Colon (tissue), 2 donors: ENCODE data around the gene ITM2B.

Experiments used
- FAIRE-seq: peaks from 2 replicates; lab custom pipeline; 2012; peaks lifted over from hg19 to GRCh38; lab: Jason Lieb, UNC
- donor health status: control.
- donor health status: control.

ITM2B gene

DNA sequence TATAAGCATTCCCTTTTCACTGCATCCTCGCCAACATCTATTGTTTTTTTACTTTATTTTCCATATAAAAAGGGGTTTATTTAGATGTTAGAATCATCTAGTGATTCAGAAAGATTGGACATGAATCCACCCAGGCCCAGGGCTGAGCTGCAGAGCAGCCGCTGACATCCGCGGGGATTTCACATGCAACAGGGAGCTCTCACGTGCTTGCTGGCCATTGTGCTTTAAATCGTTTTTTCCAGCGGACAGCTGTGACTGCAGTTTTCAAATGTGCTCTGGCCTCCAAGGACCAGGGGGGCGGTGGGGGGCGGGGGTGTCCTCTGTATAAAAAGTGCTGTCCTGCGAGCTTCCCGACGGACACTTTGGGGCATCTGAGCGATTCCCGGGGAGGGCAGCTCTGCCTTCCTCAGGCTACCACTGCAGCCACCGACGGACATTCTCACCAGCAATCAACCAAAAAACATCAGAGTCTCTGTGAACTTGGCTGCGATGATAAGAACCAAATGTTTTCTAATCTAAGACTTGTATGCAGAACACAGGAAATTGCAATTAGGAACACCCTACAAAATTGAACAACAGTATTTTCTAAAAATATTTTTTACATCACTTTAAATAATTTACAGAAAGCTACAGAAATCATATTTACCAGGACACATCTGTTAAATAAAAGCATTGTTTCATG lies 83.1 kb downstream of the ITM2B start:
- no peak for FAIRE-seq

DNA sequence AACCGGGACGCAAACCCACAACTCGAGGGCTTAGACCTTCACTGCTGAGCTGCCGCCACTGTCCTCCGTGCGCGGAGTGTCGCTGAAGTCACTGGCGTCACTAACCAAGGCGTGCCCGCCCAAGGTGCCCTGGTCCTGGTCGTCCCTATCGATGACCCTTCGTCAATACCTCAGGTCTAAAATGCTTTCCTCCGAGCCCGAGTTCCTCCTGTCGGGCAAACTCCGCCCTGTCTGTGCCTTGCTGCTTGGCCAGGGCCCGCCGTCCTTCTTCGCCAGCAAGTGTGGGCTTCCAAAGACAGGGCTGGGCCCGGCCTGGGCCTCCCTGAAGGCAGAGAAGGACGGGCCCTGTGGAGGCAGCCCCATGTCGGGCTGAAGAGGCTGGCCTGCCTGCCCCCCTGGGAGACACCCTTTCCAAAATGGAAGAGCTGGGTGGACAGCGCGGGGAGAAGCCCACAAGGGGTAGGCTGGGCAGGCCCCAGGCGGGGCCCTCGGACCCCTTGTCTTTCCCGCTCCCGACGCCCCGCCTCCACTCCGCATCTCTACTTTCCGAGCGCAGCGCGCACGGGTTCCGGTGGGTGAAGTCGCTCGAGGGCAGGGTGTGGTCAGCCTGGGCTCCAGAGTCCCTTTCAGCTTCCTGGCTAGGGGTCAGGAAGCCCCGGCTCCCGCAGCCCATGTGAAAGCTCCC lies 84.0 kb downstream of the ITM2B start:
- FAIRE-seq, result no peak

DNA sequence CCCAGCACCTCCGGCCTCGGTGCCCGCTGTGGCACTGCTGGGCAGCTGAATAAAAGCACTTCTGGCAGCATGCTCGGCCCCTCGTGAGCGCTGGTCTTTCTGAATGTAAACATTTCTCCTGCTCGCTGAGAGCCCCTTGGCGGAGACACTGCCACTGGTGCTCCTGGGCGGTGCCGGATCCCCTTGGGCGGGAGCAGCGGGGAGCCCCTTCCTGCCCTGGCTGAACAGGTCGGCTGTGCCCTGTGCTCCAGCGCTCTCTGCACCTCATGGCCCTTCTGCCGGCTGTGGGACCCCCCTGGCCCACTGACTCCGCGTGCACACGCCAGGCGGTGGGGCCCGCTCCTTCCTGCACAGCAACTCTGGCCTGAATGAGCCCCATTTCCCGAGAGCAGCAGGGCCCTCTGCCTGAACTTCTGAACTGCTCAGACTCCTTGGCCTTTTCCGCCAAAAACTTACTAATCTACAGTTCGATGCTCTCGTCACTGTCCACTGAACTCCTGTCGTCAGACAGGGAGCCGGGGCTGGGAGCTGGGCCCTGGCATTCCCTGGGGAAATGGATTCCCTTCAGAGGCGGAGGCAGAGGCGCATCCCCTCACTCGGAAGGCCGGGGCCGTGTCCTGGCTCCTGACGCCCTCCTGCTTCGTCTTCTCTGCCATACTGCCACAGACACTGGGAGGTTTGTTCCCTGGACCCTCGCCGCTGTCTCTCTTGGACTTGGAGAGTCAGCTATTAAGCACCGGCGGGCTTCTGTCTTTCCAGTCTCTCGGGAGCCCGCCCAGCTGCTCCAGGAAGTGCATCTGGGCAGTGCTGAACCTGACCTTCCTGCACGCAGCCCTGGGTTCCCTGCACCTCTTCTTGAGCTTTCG lies 84.7 kb downstream of the ITM2B start:
- FAIRE-seq, result no peak

DNA sequence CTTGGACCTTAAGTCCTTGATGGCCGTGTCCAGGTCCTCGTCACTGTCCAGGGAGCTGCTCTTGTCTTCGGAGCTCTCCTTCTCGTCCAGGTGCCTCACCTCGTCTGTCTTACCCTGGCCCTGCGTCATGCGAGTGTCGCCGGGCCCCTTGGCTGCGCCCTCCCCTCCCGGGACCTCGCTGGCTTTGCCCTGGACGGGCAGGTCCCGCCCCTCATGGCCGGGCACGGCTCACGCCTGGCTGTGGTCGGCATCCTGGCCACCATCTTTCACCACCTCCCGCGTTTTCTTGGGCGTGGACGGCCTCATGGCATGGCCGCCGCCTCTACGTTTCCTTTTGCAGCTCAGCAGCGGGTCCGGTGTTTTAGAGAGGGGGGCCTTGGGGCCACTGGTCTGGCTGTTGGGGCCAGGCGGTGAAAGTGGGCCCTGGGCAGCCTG lies 85.4 kb downstream of the ITM2B start:
- FAIRE-seq, result no peak

DNA sequence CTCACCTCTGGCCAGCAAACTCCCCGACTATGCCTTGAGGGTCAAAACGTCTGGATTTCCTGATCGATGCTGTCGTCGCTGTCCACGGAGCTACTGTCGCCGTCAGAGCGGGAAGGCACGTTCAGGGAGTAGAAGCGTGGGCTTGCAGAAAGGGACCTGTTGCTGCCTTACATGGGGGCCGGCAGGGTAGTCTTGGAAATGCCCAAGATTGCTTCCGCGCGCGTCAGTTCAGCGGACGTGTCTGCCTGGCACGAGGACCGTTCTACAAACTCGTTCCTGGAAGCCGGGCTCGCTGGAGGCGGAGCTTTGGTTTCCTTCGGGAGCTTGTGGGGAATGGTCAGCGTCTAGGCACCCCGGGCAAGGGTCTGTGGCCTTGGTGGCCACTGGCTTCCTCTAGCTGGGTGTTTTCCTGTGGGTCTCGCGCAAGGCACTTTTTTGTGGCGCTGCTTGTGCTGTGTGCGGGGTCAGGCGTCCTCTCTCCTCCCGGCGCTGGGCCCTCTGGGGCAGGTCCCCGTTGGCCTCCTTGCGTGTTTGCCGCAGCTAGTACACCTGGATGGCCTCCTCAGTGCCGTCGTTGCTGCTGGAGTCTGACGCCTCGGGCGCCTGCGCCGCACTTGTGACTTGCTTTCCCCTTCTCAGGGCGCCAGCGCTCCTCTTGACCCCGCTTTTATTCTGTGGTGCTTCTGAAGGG lies 86.0 kb downstream of the ITM2B start:
- FAIRE-seq, result no peak
